ENCODE data around the gene GAGE10. TPM values are rescaled to one million over a fixed set of nuclear protein-coding genes. Genes with fewer than 3 reads are reported as not detected.
A peak's percentile ranks its signal among the peaks of the same experiment; 100 is the strongest.
"Not testable (repeated sequence)": the region's sequence is repeated elsewhere in the genome, so short reads cannot be mapped to it uniquely, and the experiment has no call there.

GAGE10 gene
- total RNA-seq, 1 donor from 2014 or later = not detected

DNA sequence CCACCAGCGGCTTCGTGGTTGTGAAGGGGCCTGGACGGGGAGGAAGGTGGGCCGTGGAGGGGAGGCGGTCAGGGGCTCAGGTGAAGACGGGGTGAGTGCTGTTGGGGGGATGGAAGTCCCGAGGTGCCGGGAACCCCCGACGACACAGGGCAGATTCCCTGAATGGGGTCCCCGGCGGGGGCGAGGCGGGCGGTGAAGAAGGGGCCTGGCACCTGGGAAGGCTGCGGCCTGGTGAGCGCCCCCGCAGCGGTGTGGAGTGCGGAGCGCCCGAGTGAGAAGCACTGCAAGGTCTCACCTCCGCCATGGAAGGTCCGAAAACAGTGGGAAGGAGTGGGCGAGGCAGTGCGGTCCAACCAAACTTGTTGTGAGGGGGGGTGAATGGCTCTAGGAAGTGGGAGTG, 28.4 kb downstream of the GAGE10 start:
- not testable (repeated sequence) for H3K36me3 Mint-ChIP-seq (ENCODE audit: insufficient read depth); H3K27me3 Mint-ChIP-seq; H3K9me3 Mint-ChIP-seq (ENCODE audit: low read depth); H3K27ac Mint-ChIP-seq; DNase-seq (ENCODE audit: low spot score, unreplicated experiment); H3K4me1 Mint-ChIP-seq (ENCODE audit: low read depth); H3K4me3 Mint-ChIP-seq (ENCODE audit: low read depth)

DNA sequence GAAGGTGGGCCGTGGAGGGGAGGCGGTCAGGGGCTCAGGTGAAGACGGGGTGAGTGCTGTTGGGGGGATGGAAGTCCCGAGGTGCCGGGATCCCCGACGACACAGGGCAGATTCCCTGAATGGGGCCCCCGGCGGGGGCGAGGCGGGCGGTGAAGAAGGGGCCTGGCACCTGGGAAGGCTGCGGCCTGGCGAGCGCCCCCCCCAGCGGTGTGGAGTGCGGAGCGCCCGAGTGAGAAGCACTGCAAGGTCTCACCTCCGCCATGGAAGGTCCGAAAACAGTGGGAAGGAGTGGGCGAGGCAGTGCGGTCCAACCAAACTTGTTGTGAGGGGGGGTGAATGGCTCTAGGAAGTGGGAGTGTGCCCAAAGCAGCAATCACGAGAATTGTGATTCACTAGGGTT, 38.0 kb downstream of the GAGE10 start:
- not testable (repeated sequence) for H3K36me3 Mint-ChIP-seq (ENCODE audit: insufficient read depth); H3K27ac Mint-ChIP-seq; H3K4me3 Mint-ChIP-seq (ENCODE audit: low read depth); H3K27me3 Mint-ChIP-seq; H3K4me1 Mint-ChIP-seq (ENCODE audit: low read depth); H3K9me3 Mint-ChIP-seq (ENCODE audit: low read depth)
- DNase-seq (ENCODE audit: low spot score, unreplicated experiment) = peak; percentile 43

DNA sequence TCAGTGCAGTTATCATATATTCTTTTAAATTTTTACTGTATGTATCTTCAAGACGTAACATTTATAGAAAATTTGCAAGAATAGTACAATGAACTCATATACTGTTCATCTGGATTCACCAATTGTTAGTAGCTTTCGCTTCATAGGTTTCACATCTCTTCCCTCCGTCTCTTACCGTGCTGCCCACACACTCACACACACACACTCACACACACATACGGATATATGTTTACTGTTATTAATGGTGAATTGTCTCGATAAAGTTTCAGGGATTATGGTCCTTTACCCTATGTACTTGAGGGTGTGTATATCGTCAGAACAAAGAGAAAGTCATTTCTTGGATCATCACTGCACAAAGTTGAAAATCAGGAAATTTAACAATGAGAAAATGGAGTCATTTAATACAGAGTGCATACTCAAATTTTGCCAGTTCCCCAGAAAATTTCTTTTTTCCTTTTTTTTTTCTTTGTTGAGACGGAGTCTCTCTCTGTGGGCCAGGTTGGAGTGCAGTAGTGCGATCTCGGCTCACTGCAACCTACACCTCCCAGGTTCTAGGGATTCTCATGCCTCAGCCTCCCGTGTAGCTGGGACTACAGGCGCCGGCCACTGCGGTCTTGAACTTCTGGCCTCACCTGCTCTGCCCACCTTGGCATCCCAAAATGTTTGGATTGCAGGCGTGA, 41.2 kb downstream of the GAGE10 start:
- H3K36me3 Mint-ChIP-seq (ENCODE audit: insufficient read depth); H3K9me3 Mint-ChIP-seq (ENCODE audit: low read depth); H3K27me3 Mint-ChIP-seq; H3K4me1 Mint-ChIP-seq (ENCODE audit: low read depth); H3K27ac Mint-ChIP-seq; DNase-seq (ENCODE audit: low spot score, unreplicated experiment); H3K4me3 Mint-ChIP-seq (ENCODE audit: low read depth): not testable (repeated sequence)

DNA sequence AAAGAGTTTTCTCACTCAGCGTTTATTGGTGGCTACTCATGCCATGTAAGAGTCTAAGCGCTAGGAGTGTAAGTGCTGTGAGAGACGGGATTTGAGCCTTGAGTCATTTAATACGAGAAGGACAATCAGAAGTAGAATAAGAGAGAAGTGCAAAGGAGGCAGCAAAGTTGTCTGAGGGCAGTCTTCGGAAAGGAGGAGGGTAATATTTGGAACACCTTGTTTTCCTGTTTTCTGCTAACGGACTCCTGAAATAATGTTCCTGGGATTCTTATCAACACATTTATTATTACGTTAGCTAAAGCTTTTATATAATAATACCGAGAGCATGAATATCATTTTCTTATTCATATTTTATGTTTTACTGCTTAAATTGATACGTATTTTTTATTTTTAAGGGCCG, 42.0 kb downstream of the GAGE10 start:
- not testable (repeated sequence) for H3K9me3 Mint-ChIP-seq (ENCODE audit: low read depth); DNase-seq (ENCODE audit: low spot score, unreplicated experiment); H3K36me3 Mint-ChIP-seq (ENCODE audit: insufficient read depth); H3K4me3 Mint-ChIP-seq (ENCODE audit: low read depth); H3K27ac Mint-ChIP-seq; H3K4me1 Mint-ChIP-seq (ENCODE audit: low read depth); H3K27me3 Mint-ChIP-seq

DNA sequence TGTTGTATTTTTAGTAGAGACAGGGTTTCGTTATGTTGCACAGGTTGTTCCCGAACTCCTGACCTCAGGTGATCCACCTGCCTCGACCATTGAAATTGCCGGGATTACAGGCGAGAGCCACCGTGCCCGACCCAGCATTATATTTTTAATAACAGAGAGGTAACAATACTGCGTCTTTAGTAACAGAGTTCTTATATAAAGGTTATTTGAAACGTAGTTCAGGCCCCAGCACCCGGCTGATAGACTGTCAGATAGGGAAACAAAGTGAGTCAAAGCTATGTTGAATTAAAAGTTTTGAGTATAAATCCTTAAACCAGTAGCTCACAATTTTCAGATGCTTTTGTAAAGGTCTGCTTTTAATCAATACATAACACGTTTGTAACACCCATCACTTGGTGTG, 42.7 kb downstream of the GAGE10 start:
- H3K4me3 Mint-ChIP-seq (ENCODE audit: low read depth); H3K4me1 Mint-ChIP-seq (ENCODE audit: low read depth); DNase-seq (ENCODE audit: low spot score, unreplicated experiment); H3K27me3 Mint-ChIP-seq; H3K36me3 Mint-ChIP-seq (ENCODE audit: insufficient read depth); H3K27ac Mint-ChIP-seq; H3K9me3 Mint-ChIP-seq (ENCODE audit: low read depth): not testable (repeated sequence)

Other genes starting within 250 kb of the GAGE10 start
- 27.1 and 27.9 TPM in 2 replicates for gene CCDC120, start 244.6 kb upstream of the GAGE10 start, total RNA-seq
- 22.6 and 24.1 TPM in 2 replicates for gene PRAF2, start 229.6 kb upstream of the GAGE10 start, total RNA-seq
- gene WDR45, start 223.8 kb upstream of the GAGE10 start, total RNA-seq = 44.9 and 55.0 TPM in 2 replicates
- gene GPKOW, start 179.9 kb upstream of the GAGE10 start, total RNA-seq = 15.6 and 16.5 TPM in 2 replicates
- 3.1 and 5.0 TPM in 2 replicates for gene MAGIX, start 140.9 kb upstream of the GAGE10 start, total RNA-seq
- 3.9 and 6.3 TPM in 2 replicates for gene PLP2, start 131.7 kb upstream of the GAGE10 start, total RNA-seq
- 6.2 and 8.8 TPM in 2 replicates for gene PRICKLE3, start 117.3 kb upstream of the GAGE10 start, total RNA-seq
- gene SYP, start 103.5 kb upstream of the GAGE10 start, total RNA-seq = 10.1 and 11.4 TPM in 2 replicates
- 0.19 and 0.64 TPM in 2 replicates for gene CACNA1F, start 70.3 kb upstream of the GAGE10 start, total RNA-seq
- 16.0 and 17.7 TPM in 2 replicates for gene CCDC22, start 68.2 kb upstream of the GAGE10 start, total RNA-seq
- 0.24 and 0.33 TPM in 2 replicates for gene FOXP3, start 38.9 kb upstream of the GAGE10 start, total RNA-seq
- 9.4 and 10.2 TPM in 2 replicates for gene PPP1R3F, start 33.9 kb upstream of the GAGE10 start, total RNA-seq
- not detected in 2 replicates for gene GAGE12J, start 18.4 kb downstream of the GAGE10 start, total RNA-seq
- not detected in 2 replicates for gene GAGE13, start 27.9 kb downstream of the GAGE10 start, total RNA-seq
- gene GAGE12C, start 228.5 kb downstream of the GAGE10 start, total RNA-seq = not detected in 2 replicates
- not detected in 2 replicates for gene GAGE12D, start 238.1 kb downstream of the GAGE10 start, total RNA-seq
- gene GAGE12E, start 247.6 kb downstream of the GAGE10 start, total RNA-seq = not detected in 2 replicates

Data from progenitor cell of endocrine pancreas (in vitro differentiated cells).